Raji (cell line): ENCODE measurements around the gene MTCH2.

ENCODE experiments used
- POLR2A ChIP-seq: IDR thresholded peaks from 2 replicates; pipeline ENCODE4 v1.6.1; 2011; ENCODE audit warnings: low read depth, low read length, control low read depth; ENCODE audit not compliant: insufficient read depth

MTCH2 gene

GRCh38 chr11:47599902-47600301 is 42.5 kb downstream of the MTCH2 start:
- no peak for TF ChIP-seq POLR2A

GRCh38 chr11:47595967-47596366 is 46.4 kb downstream of the MTCH2 start:
- no peak for TF ChIP-seq POLR2A

- TF ChIP-seq POLR2A: no peak
Observed at GRCh38 chr11:47595029-47595428, 47.3 kb downstream of the MTCH2 start.

- no peak for TF ChIP-seq POLR2A
Observed at GRCh38 chr11:47593934-47594855, 48.2 kb downstream of the MTCH2 start, which contains the start of gene C1QTNF4. TSS of gene C1QTNF4 (minus strand) at chr11:47594411. CDS start at chr11:47590810, 3,601 bp downstream.

DNA sequence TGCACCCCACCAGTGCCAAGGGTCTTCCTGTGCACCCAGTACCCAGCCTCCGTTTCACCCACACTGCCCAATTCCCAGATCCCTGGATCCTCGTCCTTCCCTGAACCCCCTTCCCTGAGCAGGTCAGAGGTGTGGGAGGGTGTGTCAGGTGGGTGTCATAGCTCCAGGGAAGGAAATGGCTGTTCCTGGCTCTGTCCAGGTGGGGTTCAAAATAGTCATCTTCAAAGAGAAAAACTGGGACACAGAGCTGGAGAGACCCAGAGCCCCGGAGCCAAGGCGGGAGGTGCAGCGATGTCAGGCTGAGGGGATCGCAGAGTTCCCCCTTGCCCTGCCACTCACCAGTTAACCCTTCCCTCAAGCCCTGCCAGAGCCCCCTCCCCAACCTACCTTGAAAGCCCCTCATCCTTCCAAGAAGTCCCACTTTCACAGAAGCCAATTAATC is 48.8 kb downstream of the MTCH2 start:
- TF ChIP-seq POLR2A: no peak

DNA sequence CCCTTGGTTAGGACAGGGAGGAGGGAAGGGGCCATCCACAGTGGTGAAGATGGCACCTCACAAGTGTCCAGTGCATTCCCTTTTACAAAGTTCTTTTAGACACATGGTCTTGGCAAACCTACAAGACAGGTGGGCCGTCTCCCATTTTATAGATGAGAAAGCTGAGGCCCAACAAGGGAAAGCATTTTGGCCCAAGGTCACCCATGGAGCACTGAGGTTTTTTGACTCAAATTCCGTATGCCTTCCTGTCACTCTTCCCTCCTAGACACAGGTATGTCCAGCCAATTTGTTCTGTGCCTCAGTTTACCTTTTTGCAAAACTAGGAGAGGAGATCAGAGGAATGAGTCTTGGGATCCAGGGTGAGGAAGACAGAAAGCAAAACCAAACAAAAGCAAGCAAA is 49.4 kb downstream of the MTCH2 start:
- TF ChIP-seq POLR2A: no peak

GRCh38 chr11:47592251-47592650 is 50.1 kb downstream of the MTCH2 start:
- no peak for TF ChIP-seq POLR2A

DNA sequence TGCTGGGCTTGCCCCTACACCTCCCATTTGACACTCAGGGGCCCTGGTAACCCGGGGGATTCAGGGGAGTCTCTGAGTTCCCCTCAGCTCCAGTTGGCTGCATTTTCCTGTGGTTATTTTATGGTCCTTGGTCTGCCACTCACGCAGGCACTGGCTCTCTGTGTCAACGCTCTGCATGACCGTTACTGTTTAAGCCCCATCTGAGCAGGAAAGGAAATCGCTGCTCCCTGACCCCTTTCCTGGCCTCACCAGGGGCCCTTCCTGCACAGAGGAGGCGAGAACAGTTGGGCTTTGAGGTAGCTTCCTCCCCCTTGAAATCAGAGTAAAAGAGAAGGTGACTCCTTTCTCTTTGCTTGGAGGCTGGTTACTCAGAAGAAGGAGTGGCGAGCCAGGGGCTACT is 50.6 kb downstream of the MTCH2 start:
- TF ChIP-seq POLR2A: no peak

DNA sequence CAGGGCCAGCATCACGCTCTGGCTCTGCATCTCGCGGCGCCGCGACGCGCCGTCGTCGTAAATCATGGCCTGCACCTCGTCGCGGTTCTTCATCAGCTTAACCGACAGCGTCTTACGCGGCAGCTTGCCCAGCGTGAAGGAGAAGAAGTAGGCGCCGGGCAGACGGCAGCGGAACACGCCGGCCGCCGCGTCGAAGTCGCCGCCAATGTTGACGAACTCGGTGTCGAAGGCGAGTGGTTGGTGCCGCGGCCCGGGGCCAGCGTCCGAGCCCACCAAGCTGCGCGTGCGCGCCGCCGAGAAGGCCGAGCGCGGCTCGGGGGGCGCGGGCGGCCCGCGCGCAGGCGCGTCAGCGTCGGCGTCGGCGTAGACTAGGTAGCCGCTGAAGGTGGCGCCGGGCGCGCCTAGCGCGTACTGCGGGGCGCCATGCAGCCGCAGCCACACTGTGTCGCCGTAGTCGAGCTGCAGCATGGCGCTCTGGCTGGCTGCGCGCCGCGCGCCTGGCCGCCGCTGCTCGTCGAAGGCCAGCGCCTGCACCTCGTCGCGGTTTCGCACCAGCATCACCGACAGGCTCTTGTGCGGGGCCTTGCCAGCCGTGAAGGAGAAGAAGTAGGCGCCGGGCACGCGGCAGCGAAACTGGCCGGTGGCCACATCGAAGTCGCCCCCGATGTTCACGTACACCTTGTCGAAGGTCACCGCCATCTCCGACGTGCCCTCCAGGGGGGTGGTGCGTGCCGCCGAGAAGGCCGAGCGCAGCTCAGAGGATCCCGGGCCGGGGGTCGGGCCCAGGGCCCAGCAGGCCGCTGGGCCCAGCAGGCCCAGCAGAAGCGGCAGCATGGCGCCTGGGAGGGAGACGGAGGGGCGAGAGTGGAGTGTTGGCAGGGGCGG is 52.1 kb downstream of the MTCH2 start:
- no peak for TF ChIP-seq POLR2A

DNA sequence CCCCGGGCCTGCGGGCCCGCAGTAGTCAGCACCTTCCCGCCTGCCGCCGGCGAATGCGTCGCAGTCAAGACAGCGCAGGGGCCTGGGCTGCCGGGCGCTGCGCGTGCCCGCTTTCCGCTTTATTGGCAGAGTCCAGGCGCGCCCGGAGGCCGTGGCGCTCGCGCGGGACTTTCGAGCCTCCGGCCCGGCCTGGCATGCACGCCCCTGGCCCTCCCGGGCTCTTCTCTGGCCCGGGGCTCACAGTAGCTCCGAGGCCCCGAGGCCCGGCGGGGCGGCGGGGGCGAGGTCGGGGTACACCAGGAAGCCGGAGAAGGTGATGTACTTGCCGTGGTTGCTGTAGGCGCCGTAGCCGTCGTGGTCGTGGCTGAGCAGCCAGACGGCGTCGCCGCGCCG is 52.8 kb downstream of the MTCH2 start:
- no peak for TF ChIP-seq POLR2A

- TF ChIP-seq POLR2A: no peak
Observed at GRCh38 chr11:47589118-47589517, 53.2 kb downstream of the MTCH2 start.

- no peak for TF ChIP-seq POLR2A
Observed at GRCh38 chr11:47587723-47588326, 54.5 kb downstream of the MTCH2 start.

DNA sequence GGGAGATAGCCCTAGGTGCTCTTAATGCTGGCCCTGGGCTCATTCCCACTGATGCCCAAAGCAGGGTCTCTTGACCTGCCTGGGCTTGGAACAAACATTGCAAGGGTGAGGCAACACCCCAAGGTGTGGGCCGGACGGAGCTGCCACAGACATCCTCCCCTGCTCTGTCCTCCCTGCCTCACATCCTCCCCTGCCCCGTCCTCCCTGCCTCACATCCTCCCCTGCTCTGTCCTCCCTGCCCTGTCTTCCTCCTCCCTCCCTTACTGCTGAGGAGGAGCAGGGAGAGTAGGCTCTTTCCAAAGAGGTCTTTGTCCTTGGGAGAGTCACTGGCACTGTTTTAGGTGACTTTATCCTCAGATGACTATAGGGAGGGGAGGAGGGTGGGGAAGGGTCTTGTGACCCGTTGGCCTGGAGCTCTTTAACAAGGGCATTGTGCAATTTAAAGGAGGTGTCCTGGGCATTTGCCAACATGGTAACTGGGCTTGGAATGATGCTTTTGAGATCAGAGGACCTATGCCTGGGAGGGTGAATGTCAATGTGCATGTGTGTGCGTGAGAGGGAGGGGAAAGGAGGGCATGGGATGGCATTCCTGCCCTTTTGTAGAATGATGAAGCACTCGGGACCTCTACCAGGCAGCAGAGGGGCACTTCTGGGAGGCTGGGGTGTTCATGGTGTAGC is 55.2 kb downstream of the MTCH2 start:
- TF ChIP-seq POLR2A: no peak

GRCh38 chr11:47586098-47586855 is 56.1 kb downstream of the MTCH2 start, which contains the start of gene FAM180B:
TSS of gene FAM180B (plus strand) at chr11:47586678. CDS start at chr11:47586769, 91 bp downstream.
- TF ChIP-seq POLR2A: no peak
